HG02840 (cell line): ENCODE data around the gene ONECUT1.
"Not testable (repeated sequence)": the region's sequence is repeated elsewhere in the genome, so short reads cannot be mapped to it uniquely, and the experiment has no call there.

Experiments
- ATAC-seq: cut with Tn5 transposase; IDR thresholded peaks from one replicate; pipeline ENCODE4 v1.9.1; 2021; ENCODE audit warnings: mild to moderate bottlenecking, moderate library complexity, moderate number of reproducible peaks; ENCODE audit not compliant: unreplicated experiment, low FRiP score

The ONECUT1 gene

DNA sequence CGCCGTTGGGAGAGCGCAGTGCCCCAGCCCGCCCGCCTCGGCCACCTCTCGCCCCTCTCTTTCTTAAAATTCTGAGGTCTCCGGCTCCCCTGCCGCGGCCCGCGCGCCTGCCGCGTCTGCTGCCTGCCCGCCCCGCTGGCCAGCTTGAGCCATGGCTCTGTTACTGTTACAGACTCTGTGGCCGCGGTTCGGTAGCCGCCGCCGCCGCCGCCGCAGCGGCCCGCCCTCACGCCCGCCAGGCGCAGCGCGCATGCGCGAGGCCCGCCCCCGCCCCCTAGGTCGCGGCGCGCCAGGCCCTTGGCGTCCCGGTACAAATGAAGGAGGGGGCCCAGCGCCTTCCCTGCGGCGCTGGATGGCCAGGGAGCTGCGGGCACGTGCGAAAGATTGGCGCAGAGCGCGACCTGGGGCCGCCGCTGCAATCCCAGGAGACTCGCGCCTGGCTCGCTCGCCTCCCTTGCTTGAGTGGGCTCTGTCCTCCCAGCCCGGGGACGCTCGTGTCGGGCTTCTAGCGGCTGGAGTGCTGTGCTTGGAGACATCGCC is at the start of gene ONECUT1:
TSS of gene ONECUT1 (minus strand) at position 168 of the 540 bp plus-strand sequence. CDS start 452 bp downstream, outside the sequence.
- ATAC-seq: peak; percentile 58

DNA sequence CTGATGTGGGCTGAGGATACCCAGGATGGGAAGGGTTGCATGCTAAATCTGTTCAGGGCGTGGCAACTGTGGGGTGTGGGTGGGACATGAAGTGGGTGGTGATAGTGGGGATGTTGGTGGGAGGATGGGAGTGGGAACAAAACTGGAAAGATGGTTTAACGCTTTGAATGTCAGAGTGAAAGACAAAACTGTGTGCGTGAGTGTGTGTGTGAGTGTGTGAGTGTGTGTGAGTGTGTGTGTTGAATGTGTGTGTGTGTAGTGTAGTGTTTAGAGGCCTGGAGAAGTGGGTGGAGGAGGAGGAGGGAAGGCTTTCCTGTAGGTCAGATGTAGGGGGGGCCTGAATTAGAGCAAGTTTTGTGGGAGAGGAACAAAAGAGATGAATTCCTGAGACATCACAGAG is 44.2 kb upstream of the ONECUT1 start:
- no peak for ATAC-seq

DNA sequence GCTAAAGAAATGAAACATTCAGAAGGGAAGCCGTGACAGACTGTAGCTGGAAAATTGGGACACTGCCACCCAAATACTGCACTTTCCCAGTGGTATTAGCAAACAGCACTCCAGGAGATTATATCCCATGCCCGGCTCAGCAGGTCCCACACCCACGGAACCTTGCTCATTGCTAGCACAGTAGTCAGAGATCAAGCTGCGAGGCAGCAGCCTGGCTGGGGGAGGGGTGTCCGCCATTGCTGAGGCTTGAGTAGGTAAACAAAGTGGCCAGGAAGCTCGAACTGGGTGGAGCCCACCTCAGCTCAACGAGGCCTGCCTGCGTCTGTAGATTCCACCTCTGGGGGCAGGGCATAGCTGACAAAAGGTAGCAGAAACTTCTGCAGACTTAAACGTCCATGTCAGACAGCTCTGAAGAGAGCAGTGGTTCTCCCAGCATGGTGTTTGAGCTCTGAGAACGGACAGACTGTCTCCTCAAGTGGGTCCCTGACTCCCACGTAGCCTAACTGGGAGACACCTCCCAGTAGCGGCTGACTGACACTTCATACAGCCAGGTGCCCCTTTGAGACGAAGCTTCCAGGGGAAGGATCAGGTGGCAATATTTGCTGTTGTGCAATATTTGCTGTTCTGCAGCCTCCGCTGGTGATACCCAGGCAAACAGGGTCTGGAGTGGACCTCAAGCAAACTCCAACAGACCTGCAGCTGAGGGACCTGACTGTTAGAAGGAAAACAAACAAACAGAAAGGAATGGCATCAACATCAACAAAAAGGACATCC is 34.2 kb upstream of the ONECUT1 start:
- ATAC-seq: not testable (repeated sequence)

DNA sequence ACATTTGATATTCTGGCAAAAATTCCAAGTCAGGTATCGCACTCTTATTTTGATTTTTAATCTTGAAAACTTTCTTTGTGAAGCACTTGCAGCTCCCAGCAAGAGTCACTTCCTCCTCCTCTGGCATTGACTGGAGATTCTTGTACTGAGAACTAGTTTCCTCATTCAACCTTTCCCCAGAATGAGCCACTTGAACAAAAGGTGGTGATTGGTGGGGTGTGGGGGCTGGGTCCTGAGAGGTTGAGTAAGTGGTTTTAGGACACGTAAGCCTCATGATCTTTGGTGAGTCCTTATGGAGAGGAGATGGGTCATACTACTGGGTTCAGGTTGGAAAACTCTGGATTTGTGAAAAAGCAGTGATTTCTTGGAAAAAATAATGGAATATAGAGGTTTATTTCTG is 32.3 kb upstream of the ONECUT1 start:
- ATAC-seq: no peak

DNA sequence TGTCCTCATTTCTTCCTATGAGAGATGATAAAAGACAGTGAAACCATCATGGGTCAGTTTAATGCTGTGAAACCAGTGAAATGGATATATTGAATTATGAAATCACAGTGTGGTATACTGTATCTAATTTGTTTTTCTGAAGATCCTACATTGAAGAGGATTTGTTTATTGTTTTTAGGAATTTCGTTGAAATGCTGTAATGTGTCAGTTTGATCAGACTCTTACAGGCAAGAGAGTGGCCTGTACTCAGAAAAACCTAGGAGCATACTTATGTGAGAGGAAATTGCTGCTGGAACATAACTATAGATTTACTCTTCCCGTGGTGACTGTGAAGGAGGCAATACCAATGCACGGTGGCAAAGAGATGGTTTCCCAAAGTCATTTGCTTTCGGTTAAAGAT is 29.1 kb upstream of the ONECUT1 start:
- ATAC-seq: no peak

DNA sequence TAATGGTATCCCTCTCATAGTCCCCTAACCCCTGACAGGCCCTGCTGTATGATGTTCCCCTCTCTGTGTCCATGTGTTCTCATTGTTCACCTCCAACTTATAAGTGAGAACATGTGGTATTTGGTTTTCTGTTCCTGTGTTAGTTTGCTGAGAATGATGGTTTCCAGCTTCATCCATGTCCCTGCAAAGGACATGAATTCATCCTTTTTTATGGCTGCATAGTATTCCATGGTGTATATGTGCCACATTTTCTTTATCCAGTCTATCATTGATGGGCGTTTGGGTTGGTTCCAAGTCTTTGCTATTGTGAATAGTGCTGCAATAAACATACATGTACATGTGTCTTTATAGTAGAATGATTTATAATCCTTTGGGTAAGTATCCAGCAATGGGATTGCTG is 25.8 kb upstream of the ONECUT1 start:
- ATAC-seq: not testable (repeated sequence)

DNA sequence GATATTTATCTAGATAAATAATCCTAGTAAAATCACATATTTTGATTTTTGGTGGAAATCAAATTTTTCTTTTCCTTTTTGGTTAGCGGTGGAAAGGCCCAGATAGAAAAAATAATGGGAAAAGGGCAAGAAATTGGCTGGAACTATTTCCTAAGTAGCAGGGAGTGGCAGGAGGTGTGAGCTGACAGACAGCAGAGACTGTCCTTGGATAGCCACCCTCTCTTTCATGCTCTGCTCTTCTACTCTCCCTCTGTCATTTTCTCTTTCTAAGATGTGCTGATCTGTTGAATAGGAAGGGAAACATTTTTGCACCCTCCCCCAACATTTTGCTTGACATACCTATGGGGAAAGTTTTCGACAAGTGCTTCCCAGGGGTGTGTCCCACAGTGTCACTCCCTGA is 18.9 kb upstream of the ONECUT1 start:
- no peak for ATAC-seq

DNA sequence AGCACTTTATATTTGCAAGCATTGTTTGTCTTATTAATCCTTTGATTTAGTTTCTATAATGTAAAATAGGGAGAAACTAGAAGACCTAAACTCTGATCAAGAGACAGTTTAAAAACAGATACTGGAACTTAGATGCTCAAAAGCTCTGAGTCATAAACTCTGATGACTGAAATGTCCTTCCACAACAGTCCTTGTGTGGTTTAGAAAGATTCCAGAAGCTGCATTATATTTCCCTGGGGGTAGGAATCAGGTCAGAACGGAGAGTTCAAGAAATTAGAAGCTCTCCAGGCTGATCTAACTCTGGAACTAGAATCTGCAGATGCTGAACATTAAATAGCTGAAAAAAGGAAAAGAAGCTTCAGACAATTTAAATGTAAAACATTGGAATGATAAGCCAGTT is 18.3 kb upstream of the ONECUT1 start:
- no peak for ATAC-seq

DNA sequence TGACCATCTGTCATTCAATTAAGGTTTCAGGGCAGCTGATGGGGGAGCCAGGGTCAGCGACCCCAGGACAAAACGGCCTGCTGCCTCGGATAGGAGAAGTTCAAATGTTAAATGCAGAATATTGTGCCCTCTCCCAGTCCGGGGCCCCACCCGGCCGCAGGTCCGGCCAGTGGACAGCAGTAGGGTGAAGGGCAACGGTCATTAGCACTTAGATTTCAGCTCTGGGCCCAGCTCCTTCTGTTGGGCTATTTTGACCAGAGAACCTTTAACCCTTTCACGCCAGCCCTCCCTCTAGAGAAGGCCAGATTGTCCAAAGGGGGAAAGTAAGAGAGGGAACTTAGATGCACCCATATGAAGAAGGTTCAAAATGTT is 16.1 kb upstream of the ONECUT1 start:
- no peak for ATAC-seq

DNA sequence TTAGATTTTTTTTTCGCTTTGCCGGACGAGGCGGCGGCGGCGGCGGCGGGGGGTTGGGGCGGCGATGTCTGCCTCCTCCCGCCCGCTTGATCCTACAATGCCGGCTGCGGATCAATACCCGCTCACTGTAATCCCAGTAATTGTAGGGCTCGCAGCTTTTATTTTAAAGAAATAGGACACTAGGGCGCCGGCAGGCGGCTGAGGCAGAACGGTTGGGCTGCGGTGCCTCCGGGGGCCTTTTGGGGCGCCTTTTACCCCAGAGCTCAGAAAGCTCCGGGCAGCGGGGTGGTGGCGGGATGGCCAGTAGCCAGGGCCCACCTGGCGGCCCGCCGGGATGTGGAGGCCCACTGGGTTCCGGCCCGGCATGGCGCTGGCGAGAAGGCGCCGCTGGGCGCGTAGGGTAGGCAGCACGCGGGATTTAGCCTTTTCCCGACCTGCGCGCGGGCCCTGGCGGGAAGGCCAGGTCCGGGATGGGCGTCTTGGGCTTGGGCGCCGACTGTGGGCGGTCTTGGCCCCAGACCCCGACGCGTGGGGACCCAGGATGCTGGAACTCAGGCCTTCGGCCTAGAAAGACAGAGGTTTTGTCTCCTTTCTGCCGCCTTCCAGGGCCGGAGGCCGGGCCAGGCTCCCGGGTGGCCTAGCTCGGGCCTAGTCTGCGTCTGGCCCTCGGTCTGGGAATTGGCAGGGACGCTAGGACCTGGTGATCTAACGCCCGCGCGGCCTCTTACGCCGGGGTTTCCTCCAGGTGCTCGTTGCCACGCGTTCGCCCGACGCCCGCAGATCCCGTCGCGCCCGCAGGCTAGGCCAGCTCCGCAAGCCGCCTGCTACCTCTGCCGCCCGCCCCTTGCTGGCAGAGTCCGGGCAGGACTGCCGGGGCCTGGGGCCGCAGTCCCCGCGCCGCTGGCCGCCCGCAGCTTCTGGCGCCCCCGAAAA is 15.5 kb upstream of the ONECUT1 start:
- ATAC-seq: no peak

DNA sequence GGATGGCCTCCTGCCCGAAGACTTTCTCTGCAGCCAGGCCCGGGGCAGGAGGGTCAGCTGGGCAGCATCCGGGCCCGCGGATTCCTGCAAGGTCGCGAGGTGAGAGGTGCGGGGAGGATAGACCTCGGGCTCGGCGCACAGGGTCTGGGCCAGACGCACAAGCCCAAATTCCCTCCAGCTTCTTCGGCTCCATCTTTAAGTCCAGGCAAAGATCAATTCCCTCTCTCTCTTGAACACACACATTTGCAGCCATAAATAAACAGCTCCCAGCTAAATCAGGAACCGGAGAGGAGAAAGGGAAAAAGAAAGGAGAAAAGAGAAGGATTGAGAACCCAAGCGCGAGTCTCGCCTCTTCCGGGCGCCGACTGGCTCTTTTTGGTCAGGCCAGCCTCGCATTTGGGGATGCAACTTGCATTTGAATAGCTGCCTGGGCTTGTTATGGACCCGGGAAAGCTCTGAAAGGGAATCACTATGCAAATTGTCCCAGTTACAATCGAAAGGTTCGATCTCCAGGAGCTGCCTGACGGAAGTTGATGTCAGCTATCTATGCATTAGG is 14.5 kb upstream of the ONECUT1 start:
- no peak for ATAC-seq

DNA sequence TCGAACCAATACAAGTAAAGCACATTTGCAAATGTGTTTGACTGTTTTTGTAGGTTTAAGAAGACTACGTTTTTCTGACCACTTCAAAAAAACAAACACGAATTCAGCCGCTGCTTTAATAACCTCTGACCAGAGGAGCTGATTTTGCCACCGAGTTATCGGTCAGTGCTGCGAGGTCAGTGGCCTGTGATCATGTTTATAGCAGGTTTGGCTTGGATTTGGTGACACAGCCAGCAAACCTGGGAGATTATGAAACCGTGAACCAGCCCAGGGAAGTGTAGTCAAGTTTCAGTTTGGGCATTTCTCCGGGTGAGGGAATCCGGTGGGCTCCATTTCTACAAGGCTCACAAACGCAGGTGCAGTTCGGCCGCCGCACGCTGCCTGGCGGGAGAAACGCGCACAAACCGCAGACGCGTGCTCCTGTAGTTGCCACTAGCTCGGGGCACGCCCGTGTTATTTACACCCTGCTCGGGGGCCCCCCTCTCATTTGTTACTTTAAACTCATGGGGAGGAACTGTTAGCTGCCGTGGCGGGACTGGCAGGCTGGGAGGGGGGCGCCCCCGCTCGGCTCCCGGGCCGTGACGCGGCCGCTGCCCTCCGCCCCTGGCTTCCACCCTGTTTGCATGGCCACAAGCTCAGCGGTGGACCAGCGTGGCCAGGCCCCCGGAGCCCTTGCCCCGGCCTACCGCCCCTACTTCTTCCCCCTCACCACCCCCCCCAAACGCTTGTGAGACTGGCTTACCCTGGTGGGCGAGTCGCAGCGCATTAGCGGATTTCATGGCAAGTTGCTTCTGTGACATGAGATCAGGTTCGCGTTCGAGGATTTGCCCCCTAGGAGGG is 13.6 kb upstream of the ONECUT1 start:
- ATAC-seq: no peak

DNA sequence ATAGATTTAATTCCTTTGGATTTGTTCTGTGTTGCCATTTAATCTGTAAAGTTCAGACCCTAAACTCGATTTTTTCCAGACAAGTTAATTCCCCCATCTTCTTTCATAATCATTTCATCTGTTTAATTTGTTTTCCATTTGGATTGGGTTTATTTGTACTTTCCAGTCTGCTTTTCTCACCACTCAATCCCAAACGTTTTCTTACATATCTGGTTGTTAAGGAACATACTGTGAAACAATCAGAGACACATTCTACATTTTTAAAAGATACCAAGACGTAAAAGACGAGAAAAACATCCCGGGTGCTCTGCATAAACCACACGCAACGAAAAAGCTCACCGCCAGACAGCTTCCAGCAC is 13.0 kb upstream of the ONECUT1 start:
- ATAC-seq: no peak

DNA sequence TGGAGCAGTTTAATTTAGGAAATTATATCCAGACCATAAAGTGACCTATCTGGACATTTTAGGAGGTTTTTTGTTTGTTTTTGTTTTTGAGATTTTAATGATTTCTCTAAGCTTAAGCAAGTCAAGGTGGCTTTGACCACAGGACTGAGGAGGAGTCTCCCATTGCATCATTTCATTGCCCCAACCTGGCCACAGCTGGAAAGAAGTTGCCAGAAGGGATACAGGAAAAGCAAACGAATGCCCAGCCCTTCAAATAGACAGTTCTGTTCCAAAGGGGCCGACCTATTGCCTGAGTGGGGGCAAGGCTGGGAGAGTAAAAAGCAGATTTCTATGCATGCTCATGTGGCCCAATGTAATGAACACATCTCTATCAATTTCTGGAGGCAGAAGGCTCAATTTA is 12.0 kb upstream of the ONECUT1 start:
- ATAC-seq: no peak

DNA sequence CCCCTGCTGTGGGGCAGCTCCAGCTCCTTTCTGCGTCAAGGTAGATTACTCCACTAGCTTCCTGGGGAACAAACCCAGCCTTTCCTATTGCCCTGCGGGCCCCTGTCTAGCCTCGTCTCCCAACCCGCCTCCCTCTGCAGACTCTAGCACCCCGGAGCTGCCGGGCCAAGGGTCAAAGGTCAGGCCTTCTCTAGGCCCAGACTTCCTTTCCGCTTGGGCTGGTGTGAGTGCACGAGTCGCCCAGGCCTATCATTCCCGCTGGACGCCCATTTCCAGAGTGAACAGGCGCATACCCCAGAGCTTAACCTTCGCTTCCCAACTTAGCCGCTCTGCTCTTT is 11.6 kb upstream of the ONECUT1 start:
- no peak for ATAC-seq

DNA sequence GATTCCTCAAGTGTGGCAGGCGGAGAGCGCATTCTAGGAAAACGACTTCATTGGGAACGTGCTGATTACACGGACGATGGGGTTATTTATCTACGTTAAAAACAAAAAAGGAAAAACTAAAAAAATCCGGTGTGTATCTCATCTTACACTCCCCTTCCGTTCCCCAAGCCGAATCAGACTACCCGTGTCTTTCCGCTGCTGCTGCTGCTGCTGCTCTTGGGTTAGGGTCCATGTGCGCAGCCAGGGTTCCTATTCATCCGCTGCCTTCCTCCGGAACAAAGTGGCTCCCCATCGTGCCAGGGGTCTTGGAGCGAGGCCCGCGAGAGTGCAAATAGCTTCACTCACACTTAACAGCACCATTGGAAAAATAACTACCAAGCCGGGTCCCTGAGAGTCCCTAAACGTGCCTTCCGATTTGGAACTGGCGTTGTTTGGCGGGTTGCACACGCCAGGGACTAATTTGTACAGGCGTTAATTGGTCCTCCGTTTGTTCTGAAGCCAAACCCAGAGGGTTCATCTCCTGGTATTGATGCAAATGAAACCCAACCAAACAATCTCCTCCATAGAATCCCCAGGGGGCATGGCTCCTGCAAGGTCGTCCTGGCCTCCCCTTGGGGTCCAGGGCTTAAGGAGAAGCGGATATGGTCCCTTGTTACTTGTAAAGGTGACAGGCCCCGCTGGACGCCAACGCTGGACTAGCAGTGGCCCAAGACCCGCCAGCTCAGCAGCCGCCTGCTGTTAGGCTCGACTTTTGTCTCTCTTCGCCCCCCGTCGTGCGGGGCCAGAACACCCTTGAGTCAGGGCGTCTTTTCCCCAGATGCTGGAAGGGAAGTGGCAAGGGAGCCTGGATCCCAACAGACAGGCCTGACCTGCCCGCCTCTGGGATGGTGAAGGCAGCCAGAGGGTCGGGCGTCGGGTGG is 11.0 kb upstream of the ONECUT1 start:
- no peak for ATAC-seq

DNA sequence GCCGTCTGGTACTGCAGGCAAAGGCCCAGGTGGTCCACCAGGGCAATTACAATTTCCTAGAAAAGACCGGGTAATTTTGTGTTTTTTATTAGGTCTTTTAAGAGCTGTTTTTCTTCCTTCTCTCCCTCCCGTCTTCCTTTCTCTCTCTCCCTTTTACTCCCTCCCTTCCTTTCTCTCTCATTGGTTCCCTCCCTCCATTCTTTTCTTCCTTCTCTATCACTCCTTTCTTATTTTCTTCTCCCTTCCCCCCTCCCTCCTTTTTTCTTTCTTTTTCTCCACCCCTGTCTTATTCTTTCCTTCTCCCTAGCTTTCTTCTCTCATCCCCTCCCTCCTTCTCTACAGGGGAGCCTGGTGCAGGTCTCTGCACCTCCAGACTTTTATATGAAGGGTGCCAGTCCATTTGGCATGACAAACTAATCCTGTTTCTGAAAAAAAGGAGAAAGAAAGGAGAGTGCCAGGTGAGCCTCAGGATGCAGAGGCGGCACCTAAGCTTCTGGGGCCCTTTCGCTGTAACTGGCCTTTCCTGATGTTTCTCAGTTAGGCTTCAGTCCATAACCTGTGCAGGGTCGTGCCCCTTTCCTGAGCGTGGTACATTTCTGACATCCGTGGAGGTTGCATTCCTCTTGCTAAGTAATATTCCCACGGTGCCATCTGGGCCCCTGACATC is 9.1 kb upstream of the ONECUT1 start:
- no peak for ATAC-seq

DNA sequence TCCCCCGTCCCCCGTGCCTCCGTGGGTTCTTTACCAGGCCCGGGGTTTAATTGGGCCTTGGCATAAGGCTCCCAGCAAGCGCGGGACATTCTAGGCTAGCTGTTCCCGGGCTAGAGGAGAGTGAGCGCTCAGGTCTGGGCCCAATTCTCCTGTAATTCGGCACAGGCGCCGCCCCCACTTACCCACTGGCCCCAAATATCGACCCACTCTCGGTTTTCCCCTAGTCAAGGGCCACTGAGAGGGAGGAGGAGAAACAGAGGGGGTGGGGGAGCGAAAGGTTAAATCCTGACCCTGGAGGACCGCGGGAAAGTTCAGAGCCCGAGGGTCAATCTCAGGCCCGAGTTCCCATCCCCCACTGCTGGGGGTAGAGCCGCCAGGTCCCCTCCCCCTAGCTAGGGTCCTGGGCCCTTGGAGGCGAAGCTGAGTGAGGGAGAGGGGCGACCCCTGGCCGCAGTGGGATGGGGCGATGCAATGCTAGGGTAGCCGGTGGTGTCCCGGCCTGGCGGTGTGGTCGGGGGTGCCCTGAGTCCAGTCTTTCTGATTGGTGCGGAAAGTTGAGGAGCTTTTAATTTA is 8.5 kb upstream of the ONECUT1 start:
- ATAC-seq: no peak
